Measurements from ENCODE around the gene CHMP2A.
"Not testable (repeated sequence)": the region's sequence is repeated elsewhere in the genome, so short reads cannot be mapped to it uniquely, and the experiment has no call there.

CHMP2A gene

GRCh38 chr19:58554494-58555368 lies at the start of gene CHMP2A:
Gene CHMP2A (minus strand): TSS chr19:58555105. CDS start chr19:58554212, 893 bp downstream.
- peak; percentile 96 for DNase-seq (ENCODE audit: low read depth, low spot score)

- DNase-seq (ENCODE audit: low read depth, low spot score): no peak
Observed at GRCh38 chr19:58586133-58586765, 31.3 kb upstream of the CHMP2A start.

GRCh38 chr19:58585442-58586132 lies 30.7 kb upstream of the CHMP2A start:
- no peak for DNase-seq (ENCODE audit: low read depth, low spot score)

- no peak for DNase-seq (ENCODE audit: low read depth, low spot score)
Observed at GRCh38 chr19:58584498-58585441, 29.9 kb upstream of the CHMP2A start.

GRCh38 chr19:58582985-58583384 lies 28.1 kb upstream of the CHMP2A start:
- no peak for DNase-seq (ENCODE audit: low read depth, low spot score)

- DNase-seq (ENCODE audit: low read depth, low spot score): peak; percentile 77
Observed at GRCh38 chr19:58581227-58582141, 26.6 kb upstream of the CHMP2A start.

GRCh38 chr19:58579473-58580142 lies 24.7 kb upstream of the CHMP2A start:
- no peak for DNase-seq (ENCODE audit: low read depth, low spot score)

GRCh38 chr19:58578012-58578925 lies 23.4 kb upstream of the CHMP2A start:
- no peak for DNase-seq (ENCODE audit: low read depth, low spot score)

- DNase-seq (ENCODE audit: low read depth, low spot score): not testable (repeated sequence)
Observed at GRCh38 chr19:58577581-58577980, 22.7 kb upstream of the CHMP2A start.

- peak; percentile 57 for DNase-seq (ENCODE audit: low read depth, low spot score)
Observed at GRCh38 chr19:58575183-58576041, 20.5 kb upstream of the CHMP2A start.

- DNase-seq (ENCODE audit: low read depth, low spot score): no peak
Observed at GRCh38 chr19:58573658-58574164, 18.8 kb upstream of the CHMP2A start.

GRCh38 chr19:58572818-58573657 lies 18.1 kb upstream of the CHMP2A start, which contains the start of gene MZF1:
Gene MZF1 (minus strand): TSS chr19:58573335. CDS start chr19:58571389, 1,946 bp downstream.
- DNase-seq (ENCODE audit: low read depth, low spot score): peak; percentile 100

- DNase-seq (ENCODE audit: low read depth, low spot score): no peak
Observed at GRCh38 chr19:58572026-58572817, 17.3 kb upstream of the CHMP2A start.

- no peak for DNase-seq (ENCODE audit: low read depth, low spot score)
Observed at GRCh38 chr19:58571575-58571947, 16.7 kb upstream of the CHMP2A start.

GRCh38 chr19:58570770-58571574 lies 16.1 kb upstream of the CHMP2A start:
- DNase-seq (ENCODE audit: low read depth, low spot score): no peak

All from activated CD4-positive, CD25-positive, alpha-beta regulatory T cell treated with anti-CD3 and anti-CD28 coated beads, Interleukin-2, amount 50 U/mL, for 16 hours (primary cell).